ENCODE results near the gene FCN2. TPM values are rescaled to one million over a fixed set of nuclear protein-coding genes. Genes with fewer than 3 reads are reported as not detected.

Gene FCN2
- polyA plus RNA-seq, 1 donor (not counting 4 experiments of a cell fraction or from before 2014, with no cell fraction given) = not detected

GRCh38 chr9:134887686-134888602, 7.3 kb downstream of the FCN2 start:
- no peak overlapping the region for H2AFZ ChIP-seq (ENCODE audit: control insufficient read depth, low read length)
- no peak for TF ChIP-seq EZH2 (IDR thresholded peaks at IDR 0.05; ENCODE audit: low read length)
- TF ChIP-seq CTCF (optimal IDR thresholded peaks at IDR 0.05 in 1 of 3, IDR thresholded peaks at IDR 0.05 in 1 of 3, conservative IDR thresholded peaks at IDR 0.05 in 1 of 3; ENCODE audit: extremely low read depth in 1 of 3, insufficient read depth in 2 of 3, low read length in 3 of 3) = no peak
- no peak overlapping the region for H3K9ac ChIP-seq (ENCODE audit: control insufficient read depth, extremely low read depth, insufficient read depth, low read length)
- no peak overlapping the region for H3K4me3 ChIP-seq (ENCODE audit: control insufficient read depth in 2 of 3, extremely low read depth in 1 of 3, insufficient read depth in 2 of 3, low read depth in 1 of 3, low read length in 3 of 3)
- DNase-seq (ENCODE audit: low read depth, low spot score) (no peak), FAIRE-seq (no peak)
- H3K9me3 ChIP-seq (ENCODE audit: control insufficient read depth, low read depth, low read length) = no peaks in the 10 kb centered on the region
- no peaks in the 10 kb centered on the region for H4K20me1 ChIP-seq (ENCODE audit: control insufficient read depth, extremely low read depth, insufficient read depth, low read length)
- H3K9me1 ChIP-seq (ENCODE audit: control insufficient read depth, extremely low read depth, insufficient read depth, low read length) = no peaks in the 10 kb centered on the region
- H3K79me2 ChIP-seq (ENCODE audit: control insufficient read depth, insufficient read depth, low read length) = no peaks in the 10 kb centered on the region
- H3K4me1 ChIP-seq (ENCODE audit: control insufficient read depth, extremely low read depth, insufficient read depth, low read length) = no peaks in the 10 kb centered on the region
- H3K27ac ChIP-seq (ENCODE audit: control insufficient read depth, insufficient read depth, low read length) = no peak overlapping the region
- dilution Hi-C loops (cut with MboI; ENCODE audit: extremely low pct_ligation_motif_present, low sequenced_read_pairs) = no loop called here
- no peaks in the 10 kb centered on the region for H3K27me3 ChIP-seq (ENCODE audit: control insufficient read depth, extremely low read depth, insufficient read depth, low read length)
- H3K36me3 ChIP-seq (ENCODE audit: control insufficient read depth in 2 of 2, extremely low read depth in 1 of 2, insufficient read depth in 2 of 2, low read length in 2 of 2) = no peaks in the 10 kb centered on the region
- no peak overlapping the region for H3K4me2 ChIP-seq (ENCODE audit: control insufficient read depth, extremely low read depth, insufficient read depth, low read depth, low read length)

DNA sequence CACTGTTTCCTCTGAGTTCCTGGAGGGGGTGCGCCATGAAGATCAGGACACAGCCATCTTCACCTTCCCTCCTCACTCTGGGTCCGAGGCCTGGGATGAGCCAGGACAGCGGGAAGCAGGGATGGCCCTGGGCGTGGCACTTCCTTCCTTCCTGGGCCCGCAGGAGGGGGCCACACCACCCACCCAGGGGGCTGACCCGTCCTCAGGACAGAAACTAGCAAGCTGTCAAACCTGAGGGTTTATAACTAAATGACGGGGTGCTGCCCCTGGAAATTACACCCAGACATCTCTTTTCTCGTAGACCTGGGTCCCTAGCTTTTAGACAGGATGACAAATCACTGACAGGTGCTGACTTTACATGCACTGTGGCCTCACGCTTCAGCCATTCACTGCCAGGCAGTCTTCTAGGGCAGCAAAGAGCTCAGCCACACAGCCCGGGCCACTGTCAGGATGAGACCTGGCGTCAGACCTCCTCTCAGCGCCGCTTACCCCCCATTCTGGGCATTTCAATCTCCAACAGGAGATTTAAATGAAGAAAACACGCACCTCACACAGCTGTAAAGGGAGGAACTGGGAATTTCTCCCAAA, 8.1 kb downstream of the FCN2 start:
- Histone ChIP-seq H3K79me2 (ENCODE audit: control insufficient read depth, insufficient read depth, low read length) (no peaks in the 10 kb centered on the region), H3K36me3 (ENCODE audit: control insufficient read depth in 2 of 2, extremely low read depth in 1 of 2, insufficient read depth in 2 of 2, low read length in 2 of 2) (no peaks in the 10 kb centered on the region), H4K20me1 (ENCODE audit: control insufficient read depth, extremely low read depth, insufficient read depth, low read length) (no peaks in the 10 kb centered on the region), H3K4me1 (ENCODE audit: control insufficient read depth, extremely low read depth, insufficient read depth, low read length) (no peaks in the 10 kb centered on the region), H3K27me3 (ENCODE audit: control insufficient read depth, extremely low read depth, insufficient read depth, low read length) (no peaks in the 10 kb centered on the region), H3K27ac (ENCODE audit: control insufficient read depth, insufficient read depth, low read length) (no peak overlapping the region), H2AFZ (ENCODE audit: control insufficient read depth, low read length) (no peak overlapping the region), H3K4me2 (ENCODE audit: control insufficient read depth, extremely low read depth, insufficient read depth, low read depth, low read length) (no peak overlapping the region), H3K9me1 (ENCODE audit: control insufficient read depth, extremely low read depth, insufficient read depth, low read length) (no peaks in the 10 kb centered on the region), H3K9ac (ENCODE audit: control insufficient read depth, extremely low read depth, insufficient read depth, low read length) (no peak overlapping the region), H3K9me3 (ENCODE audit: control insufficient read depth, low read depth, low read length) (no peaks in the 10 kb centered on the region), H3K4me3 (ENCODE audit: control insufficient read depth in 2 of 3, extremely low read depth in 1 of 3, insufficient read depth in 2 of 3, low read depth in 1 of 3, low read length in 3 of 3) (no peak overlapping the region)
- dilution Hi-C loops (cut with MboI; ENCODE audit: extremely low pct_ligation_motif_present, low sequenced_read_pairs) = no loop called here
- DNase-seq (ENCODE audit: low read depth, low spot score) (no peak), FAIRE-seq (no peak)
- no peak for TF ChIP-seq EZH2 (IDR thresholded peaks at IDR 0.05; ENCODE audit: low read length)
- no peak for TF ChIP-seq CTCF (optimal IDR thresholded peaks at IDR 0.05 in 1 of 3, IDR thresholded peaks at IDR 0.05 in 1 of 3, conservative IDR thresholded peaks at IDR 0.05 in 1 of 3; ENCODE audit: extremely low read depth in 1 of 3, insufficient read depth in 2 of 3, low read length in 3 of 3)

All from keratinocyte (primary cell).